Suprapubic skin (tissue), 4 donors: ENCODE data around the gene SLC2A13.

Experiments
- CTCF ChIP-seq, 2 donors: fragments of 200-600 bp in 1 of 2; fragments of 450-650 bp in 1 of 2; sonication (generic) in 1 of 2; IDR thresholded peaks; one replicate each; pipeline ENCODE4 v1.5.1; 2016 to 2019; ENCODE audit warnings: antibody characterized with exemption in 2 of 2, mild to moderate bottlenecking in 1 of 2, moderate library complexity in 1 of 2
- EP300 ChIP-seq: sonication (generic); formaldehyde crosslinking; IDR thresholded peaks from one replicate; pipeline ENCODE4 v1.6.1; 2017; ENCODE audit warnings: antibody characterized with exemption
- POLR2AphosphoS5 ChIP-seq, 3 donors: sonication (generic); formaldehyde crosslinking; IDR thresholded peaks; one replicate each; pipeline ENCODE4 v1.6.1; 2017; ENCODE audit warnings: antibody characterized with exemption in 3 of 3

GRCh38 chr12:39989501-39989900 is 116.4 kb downstream of the SLC2A13 start:
- TF ChIP-seq CTCF (IDR thresholded peaks at IDR 0.05) (no peak), EP300 (no peak), POLR2AphosphoS5 (IDR thresholded peaks at IDR 0.05) (no peak)
